Cardiac fibroblast (primary cell): ENCODE results near the gene P2RX7.
"Not testable (repeated sequence)": the region's sequence is repeated elsewhere in the genome, so short reads cannot be mapped to it uniquely, and the experiment has no call there.

Source experiments
- DNase-seq, 2 donors: peaks; one replicate each; pipeline versions ENCODE4 v3.0.0 to v3.0.0-alpha.2; 2010; ENCODE audit warnings: low read depth in 2 of 2
- H3K4me3 ChIP-seq, 2 donors: replicated peaks in 1 of 2; 1 replicate in 1 of 2; 2 replicates in 1 of 2; pipeline ENCODE4 v1.5.1; 2011; ENCODE audit warnings: low read depth in 2 of 2, low read length in 2 of 2, mild to moderate bottlenecking in 2 of 2, moderate library complexity in 1 of 2
- TF ChIP-seq, protein P1 (sequence below): IDR thresholded peaks from one replicate; pipeline ENCODE4 v1.5.1; 2011; ENCODE audit warnings: low read depth, mild to moderate bottlenecking, low read length, inconsistent platforms

The P2RX7 gene

DNA sequence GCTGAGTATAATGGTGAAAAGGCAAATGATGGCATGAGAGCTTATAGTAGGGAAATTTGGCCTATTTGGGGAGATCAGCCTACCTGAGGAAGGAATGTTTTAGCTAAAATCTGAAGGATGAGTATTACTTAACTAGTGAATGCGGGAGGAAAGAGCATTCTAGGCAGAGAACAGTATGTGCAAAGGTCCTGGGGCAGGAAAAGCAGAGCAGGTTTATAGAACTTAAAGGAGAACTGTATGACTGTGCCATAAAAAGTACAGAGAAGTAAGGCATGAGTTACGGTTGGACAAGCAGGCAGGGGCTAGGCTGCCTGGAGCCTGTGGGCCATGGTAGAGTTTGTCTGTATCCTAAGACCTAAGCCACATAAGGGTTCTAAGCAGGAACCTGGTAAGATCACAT, 55.6 kb downstream of the P2RX7 start:
- H3K4me3 ChIP-seq = no peak overlapping the region
- TF ChIP-seq, protein P1, sequence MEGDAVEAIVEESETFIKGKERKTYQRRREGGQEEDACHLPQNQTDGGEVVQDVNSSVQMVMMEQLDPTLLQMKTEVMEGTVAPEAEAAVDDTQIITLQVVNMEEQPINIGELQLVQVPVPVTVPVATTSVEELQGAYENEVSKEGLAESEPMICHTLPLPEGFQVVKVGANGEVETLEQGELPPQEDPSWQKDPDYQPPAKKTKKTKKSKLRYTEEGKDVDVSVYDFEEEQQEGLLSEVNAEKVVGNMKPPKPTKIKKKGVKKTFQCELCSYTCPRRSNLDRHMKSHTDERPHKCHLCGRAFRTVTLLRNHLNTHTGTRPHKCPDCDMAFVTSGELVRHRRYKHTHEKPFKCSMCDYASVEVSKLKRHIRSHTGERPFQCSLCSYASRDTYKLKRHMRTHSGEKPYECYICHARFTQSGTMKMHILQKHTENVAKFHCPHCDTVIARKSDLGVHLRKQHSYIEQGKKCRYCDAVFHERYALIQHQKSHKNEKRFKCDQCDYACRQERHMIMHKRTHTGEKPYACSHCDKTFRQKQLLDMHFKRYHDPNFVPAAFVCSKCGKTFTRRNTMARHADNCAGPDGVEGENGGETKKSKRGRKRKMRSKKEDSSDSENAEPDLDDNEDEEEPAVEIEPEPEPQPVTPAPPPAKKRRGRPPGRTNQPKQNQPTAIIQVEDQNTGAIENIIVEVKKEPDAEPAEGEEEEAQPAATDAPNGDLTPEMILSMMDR = no peak
- no peak for DNase-seq

DNA sequence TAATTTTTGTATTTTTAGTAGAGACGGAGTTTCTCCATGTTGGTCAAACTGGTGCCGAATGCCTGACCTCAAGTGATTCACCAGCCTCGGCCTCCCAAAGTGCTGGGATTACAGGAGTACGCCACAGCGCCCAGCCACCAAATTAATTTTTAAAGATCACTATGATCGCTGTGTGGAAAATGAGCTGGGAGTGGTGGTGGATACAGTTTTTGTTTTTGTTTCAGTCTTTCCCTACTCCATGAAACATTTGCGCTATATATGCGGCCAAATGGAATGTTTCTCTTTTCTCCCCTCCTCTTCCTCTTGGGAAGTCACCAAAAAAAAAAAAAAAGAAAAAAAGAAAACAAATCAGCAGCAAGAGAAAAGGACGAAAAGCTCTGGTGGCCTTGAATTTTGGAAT, 56.5 kb downstream of the P2RX7 start:
- no peak overlapping the region for H3K4me3 ChIP-seq
- TF ChIP-seq, protein P1 = no peak
- no peak for DNase-seq

DNA sequence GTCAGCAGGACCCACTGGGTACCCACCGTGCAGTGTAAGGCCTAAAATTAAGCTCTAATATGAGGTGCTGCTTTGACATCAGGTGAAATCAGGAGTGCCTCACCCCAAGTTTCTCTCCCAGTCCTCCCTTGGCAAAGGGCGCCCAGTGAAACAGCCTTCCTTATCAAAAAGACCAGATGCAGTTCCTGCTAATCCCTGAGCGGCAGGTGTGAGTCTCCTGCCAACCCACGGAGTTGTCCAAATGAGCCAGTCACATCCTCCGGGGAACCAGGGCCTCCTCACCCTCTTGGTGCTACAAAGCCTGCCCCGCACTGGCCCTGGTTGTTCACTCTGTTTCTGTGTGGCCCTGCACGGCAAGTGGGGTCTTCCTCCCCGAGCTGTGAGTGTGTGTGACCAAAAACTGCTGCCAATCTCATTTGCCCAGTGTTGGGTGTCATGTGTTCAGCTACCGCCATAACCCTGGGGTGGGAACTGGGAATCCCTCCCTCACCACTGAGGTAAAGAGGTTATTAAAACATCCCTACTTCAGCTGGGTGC, 57.0 kb downstream of the P2RX7 start:
- TF ChIP-seq, protein P1 = no peak
- H3K4me3 ChIP-seq = no peak overlapping the region
- no peak for DNase-seq

DNA sequence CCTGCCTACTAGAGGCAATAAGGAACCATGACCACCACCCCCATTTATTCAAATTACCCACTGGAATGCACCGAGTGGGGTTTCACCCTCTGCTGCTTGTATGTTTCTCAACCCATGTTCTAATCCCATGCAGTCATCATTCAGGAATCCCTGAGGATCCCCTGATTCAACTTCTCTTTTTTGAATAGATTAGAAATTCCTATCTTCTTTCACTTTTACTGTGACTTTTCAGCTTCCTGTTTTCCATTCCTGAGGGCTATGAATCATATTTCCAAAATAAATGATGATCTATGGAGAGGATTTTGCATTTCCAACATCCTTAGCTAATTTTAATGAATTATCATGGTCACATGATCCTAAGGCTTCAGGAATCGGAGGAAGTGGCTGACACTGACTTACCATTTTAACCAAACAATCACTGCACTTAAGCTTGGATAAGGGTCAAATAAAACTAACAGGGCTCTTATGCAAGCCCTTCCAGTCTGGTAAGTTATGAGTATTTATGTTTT, 57.9 kb downstream of the P2RX7 start:
- no peak overlapping the region for H3K4me3 ChIP-seq
- DNase-seq = peak; percentile 84 to 97
- TF ChIP-seq, protein P1 = no peak

DNA sequence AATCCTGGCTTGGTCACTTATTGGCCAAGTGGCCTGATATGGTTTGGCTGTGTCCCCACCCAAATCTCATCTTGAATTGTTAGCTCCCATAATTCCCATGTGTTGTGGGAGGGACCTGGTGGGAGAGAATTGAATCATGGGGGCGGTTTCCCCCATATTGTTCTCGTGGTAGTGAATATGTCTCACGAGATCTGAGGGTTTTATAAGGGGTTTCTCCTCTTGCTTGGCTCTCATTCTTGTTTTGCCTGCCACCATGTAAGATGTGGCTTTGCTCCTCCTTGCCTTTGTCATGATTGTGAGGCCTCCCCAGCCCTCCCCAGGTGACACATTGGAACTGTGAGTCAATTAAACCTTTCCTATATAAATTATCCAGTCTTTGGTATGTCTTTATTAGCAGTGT, 58.5 kb downstream of the P2RX7 start:
- TF ChIP-seq, protein P1 = no peak
- no peak for DNase-seq
- no peak overlapping the region for H3K4me3 ChIP-seq

DNA sequence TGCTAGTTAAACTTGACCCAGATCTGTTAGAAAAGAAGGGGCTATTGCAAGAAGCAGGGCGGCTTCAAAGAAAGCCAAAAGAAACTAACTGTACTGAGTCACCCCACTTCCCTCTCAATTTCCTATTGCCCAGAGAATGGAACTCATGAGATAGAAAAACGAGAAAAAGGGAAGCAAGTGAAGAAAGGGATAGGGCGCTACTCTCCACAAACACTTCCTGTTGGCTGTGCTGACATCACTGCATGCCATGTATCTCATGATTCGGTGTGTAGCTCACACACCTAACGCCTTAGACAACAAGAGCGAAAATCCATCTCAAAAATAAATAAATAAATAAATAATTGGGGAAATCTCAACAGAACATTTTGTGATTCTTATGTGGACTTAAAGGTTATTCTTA, 64.2 kb downstream of the P2RX7 start:
- TF ChIP-seq, protein P1 = no peak
- H3K4me3 ChIP-seq = no peak overlapping the region
- no peak for DNase-seq

DNA sequence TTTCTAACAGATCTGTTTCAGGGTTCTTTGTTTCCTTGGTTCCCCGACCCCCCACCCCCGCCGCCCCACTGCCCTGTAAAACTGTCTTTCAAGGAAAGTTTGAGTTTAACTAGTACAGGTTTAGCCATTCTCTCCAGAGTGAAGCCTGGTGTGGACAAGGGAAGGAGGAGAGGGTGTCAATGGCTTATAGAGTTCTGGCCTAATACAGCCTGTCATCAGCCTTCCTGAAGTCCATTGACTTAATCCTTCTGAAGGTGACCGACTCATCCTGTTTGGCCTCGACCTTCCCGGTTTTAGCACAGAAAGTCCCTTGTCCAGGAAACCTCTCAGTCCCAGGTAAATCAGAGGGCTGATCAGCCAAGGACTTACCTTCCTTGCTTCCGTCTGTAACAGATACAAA, 66.3 kb downstream of the P2RX7 start:
- DNase-seq = no peak
- no peak overlapping the region for H3K4me3 ChIP-seq
- TF ChIP-seq, protein P1 = no peak

DNA sequence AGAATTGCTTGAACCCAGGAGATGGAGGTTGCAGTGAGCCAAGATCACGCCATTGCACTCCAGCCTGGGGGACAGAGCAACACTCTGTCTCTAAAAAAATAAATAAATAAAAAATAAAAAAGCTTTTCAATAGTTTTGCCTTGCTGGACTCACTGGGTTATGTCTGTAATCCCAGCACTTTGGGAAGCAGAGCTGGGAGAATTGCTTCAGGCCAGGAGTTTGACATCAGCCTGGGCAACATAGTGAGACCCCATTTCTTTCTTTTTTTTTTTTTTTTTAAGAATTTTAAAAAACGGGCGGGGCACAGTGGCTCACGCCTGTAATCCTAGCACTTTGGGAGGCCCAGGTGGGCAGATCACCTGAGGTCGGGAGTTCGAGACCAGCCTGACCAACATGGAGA, 68.5 kb downstream of the P2RX7 start:
- H3K4me3 ChIP-seq = not testable (repeated sequence)

More for the DNA sequence above, 68.5 kb downstream of the P2RX7 start:
- DNase-seq = not testable (repeated sequence)
